Keratinocyte (primary cell): Measurements from ENCODE around the gene FRMD4B.

Experiments
- EZH2 ChIP-seq: IDR thresholded peaks from one replicate; pipeline ENCODE4 v1.6.1; 2012; ENCODE audit warnings: inconsistent platforms, mild to moderate bottlenecking, low read length, moderate library complexity
- TF ChIP-seq, protein P1 (sequence below), 3 experiments: IDR thresholded peaks in 1 of 3; conservative IDR thresholded peaks in 1 of 3; optimal IDR thresholded peaks in 1 of 3; 2 replicates in 2 of 3; 3 replicates in 1 of 3; pipeline versions ENCODE3 to v1.5.1; 2011; ENCODE audit warnings: low read length in 3 of 3, mild to moderate bottlenecking in 3 of 3, moderate library complexity in 2 of 3, control low read depth in 1 of 3, inconsistent platforms in 1 of 3; ENCODE audit not compliant: insufficient read depth in 2 of 3; ENCODE audit errors: extremely low read depth in 1 of 3

DNA sequence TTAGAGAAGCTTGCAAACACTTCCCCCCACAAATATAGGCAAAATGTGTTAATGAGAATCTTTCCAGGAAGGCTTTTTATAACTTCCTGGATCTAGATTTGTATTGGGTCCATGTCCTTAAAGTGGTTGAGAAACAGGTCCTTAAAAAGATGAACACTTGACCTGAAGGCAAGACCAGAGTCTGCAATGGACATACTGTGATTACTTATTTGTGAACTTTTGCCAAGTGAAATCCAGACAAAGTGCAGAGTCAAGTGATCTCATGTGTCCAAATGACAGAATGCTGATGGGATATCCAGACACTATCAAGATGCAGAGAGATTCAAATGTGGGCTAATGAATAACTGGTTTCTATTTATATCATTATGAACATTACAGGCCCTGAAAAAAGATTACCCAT, 43.8 kb downstream of the FRMD4B start:
- TF ChIP-seq, protein P1, sequence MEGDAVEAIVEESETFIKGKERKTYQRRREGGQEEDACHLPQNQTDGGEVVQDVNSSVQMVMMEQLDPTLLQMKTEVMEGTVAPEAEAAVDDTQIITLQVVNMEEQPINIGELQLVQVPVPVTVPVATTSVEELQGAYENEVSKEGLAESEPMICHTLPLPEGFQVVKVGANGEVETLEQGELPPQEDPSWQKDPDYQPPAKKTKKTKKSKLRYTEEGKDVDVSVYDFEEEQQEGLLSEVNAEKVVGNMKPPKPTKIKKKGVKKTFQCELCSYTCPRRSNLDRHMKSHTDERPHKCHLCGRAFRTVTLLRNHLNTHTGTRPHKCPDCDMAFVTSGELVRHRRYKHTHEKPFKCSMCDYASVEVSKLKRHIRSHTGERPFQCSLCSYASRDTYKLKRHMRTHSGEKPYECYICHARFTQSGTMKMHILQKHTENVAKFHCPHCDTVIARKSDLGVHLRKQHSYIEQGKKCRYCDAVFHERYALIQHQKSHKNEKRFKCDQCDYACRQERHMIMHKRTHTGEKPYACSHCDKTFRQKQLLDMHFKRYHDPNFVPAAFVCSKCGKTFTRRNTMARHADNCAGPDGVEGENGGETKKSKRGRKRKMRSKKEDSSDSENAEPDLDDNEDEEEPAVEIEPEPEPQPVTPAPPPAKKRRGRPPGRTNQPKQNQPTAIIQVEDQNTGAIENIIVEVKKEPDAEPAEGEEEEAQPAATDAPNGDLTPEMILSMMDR (optimal IDR thresholded peaks at IDR 0.05 in 1 of 3, IDR thresholded peaks at IDR 0.05 in 1 of 3, conservative IDR thresholded peaks at IDR 0.05 in 1 of 3; ENCODE audit: extremely low read depth in 1 of 3, insufficient read depth in 2 of 3, low read length in 3 of 3) = no peak
- TF ChIP-seq EZH2 = no peak
